ENCODE measurements around the gene ATP7B.

GRCh38 chr13:52048516-52048915 lies 37.3 kb upstream of the ATP7B start:
- TF ChIP-seq CEBPB (IDR thresholded peaks at IDR 0.05; ENCODE audit: low read depth, low read length) (no peak), POLR2A (IDR thresholded peaks at IDR 0.05; ENCODE audit: low read depth, low read length) (no peak), RFX5 (IDR thresholded peaks at IDR 0.05; ENCODE audit: low read depth, low read length) (no peak), CTCF (conservative IDR thresholded peaks at IDR 0.05; ENCODE audit: low read depth, low read length) (no peak), CHD1 (IDR thresholded peaks at IDR 0.05; ENCODE audit: low read depth, low read length) (no peak), MXI1 (IDR thresholded peaks at IDR 0.05; ENCODE audit: borderline replicate concordance, low read depth, low read length) (no peak), RAD21 (IDR thresholded peaks at IDR 0.05; ENCODE audit: low read length) (no peak), BHLHE40 (IDR thresholded peaks at IDR 0.05; ENCODE audit: low read depth, low read length) (no peak), MAFK (IDR thresholded peaks at IDR 0.05; ENCODE audit: low read depth, low read length) (no peak), FOS (IDR thresholded peaks at IDR 0.05; ENCODE audit: low read depth, low read length) (no peak), SMC3 (IDR thresholded peaks at IDR 0.05; ENCODE audit: low read depth, low read length) (no peak), MAZ (IDR thresholded peaks at IDR 0.05; ENCODE audit: borderline replicate concordance, low read depth, low read length) (no peak), USF2 (IDR thresholded peaks at IDR 0.05; ENCODE audit: low read depth, low read length) (no peak)

Data from IMR-90 (cell line).